ENCODE data around the gene CACNB1.

GRCh38 chr17:39138431-39139160 lies 58.9 kb downstream of the CACNB1 start:
- TF ChIP-seq, protein P1, sequence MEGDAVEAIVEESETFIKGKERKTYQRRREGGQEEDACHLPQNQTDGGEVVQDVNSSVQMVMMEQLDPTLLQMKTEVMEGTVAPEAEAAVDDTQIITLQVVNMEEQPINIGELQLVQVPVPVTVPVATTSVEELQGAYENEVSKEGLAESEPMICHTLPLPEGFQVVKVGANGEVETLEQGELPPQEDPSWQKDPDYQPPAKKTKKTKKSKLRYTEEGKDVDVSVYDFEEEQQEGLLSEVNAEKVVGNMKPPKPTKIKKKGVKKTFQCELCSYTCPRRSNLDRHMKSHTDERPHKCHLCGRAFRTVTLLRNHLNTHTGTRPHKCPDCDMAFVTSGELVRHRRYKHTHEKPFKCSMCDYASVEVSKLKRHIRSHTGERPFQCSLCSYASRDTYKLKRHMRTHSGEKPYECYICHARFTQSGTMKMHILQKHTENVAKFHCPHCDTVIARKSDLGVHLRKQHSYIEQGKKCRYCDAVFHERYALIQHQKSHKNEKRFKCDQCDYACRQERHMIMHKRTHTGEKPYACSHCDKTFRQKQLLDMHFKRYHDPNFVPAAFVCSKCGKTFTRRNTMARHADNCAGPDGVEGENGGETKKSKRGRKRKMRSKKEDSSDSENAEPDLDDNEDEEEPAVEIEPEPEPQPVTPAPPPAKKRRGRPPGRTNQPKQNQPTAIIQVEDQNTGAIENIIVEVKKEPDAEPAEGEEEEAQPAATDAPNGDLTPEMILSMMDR (IDR thresholded peaks at IDR 0.05): no peak
- TF ChIP-seq POLR2A (IDR thresholded peaks at IDR 0.05): no peak
